ENCODE data around the gene TOMM5. TPM values are rescaled to one million over a fixed set of nuclear protein-coding genes. Genes with fewer than 3 reads are reported as not detected.

The TOMM5 gene
- total RNA-seq, 1 donor, result 181 TPM

GRCh38 chr9:37559125-37559524 is 33.3 kb downstream of the TOMM5 start:
- DNase-seq (ENCODE audit: low read depth), result no peak
- H3K4me3 ChIP-seq (ENCODE audit: low read depth, low read length), result no peak overlapping the region
- TF ChIP-seq CTCF (IDR thresholded peaks at IDR 0.05; ENCODE audit: insufficient read depth, low read length), result no peak

- no peak overlapping the region for H3K4me3 ChIP-seq (ENCODE audit: low read depth, low read length)
- no peak for TF ChIP-seq CTCF (IDR thresholded peaks at IDR 0.05; ENCODE audit: insufficient read depth, low read length)
- DNase-seq (ENCODE audit: low read depth), result no peak
These were observed 36.6 kb downstream of the TOMM5 start for GRCh38 chr9:37555786-37556185.

DNA sequence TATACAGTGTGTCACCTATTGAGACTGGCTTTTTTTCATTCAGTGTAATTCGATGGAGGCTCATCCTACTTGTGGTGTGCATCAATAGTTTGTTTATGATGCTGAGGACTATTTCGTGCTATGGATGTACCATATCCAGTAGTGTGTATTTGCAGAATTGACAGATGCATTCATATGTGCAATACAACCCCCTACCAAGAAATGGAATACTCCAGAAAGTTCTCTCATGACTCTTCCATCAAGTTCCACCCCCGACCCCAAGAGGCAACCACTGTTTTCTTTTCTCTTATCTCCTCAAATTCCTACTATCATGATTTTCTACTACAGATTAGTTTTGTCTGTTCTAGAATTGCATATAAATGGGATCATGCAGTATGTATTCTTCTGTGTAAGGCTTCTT is 38.1 kb downstream of the TOMM5 start:
- no peak for DNase-seq (ENCODE audit: low read depth)
- H3K4me3 ChIP-seq (ENCODE audit: low read depth, low read length), result no peak overlapping the region
- no peak for TF ChIP-seq CTCF (IDR thresholded peaks at IDR 0.05; ENCODE audit: insufficient read depth, low read length)

DNA sequence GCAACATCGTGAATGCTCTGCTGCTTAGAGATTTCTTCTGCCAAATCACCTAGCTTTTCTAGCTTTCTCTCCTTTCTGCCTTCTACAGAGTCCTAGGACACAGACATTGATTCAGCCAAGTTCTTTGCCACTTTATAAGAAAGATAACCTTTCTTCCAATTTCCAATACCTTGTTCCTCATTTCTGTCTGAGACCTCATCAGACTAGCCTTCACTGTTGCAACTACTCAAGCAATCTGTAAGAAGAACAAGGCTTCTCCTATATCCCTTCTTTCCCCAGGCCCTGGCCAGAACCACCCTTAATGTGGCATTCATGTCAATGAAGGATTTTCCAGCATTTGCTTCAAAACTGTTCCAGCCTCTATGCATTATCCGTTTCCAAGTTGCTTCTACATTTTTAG is 40.5 kb downstream of the TOMM5 start:
- H3K4me3 ChIP-seq (ENCODE audit: low read depth, low read length), result no peak overlapping the region
- DNase-seq (ENCODE audit: low read depth), result no peak
- no peak for TF ChIP-seq CTCF (IDR thresholded peaks at IDR 0.05; ENCODE audit: insufficient read depth, low read length)

GRCh38 chr9:37551468-37551867 is 40.9 kb downstream of the TOMM5 start:
- TF ChIP-seq CTCF (IDR thresholded peaks at IDR 0.05; ENCODE audit: insufficient read depth, low read length), result no peak
- no peak overlapping the region for H3K4me3 ChIP-seq (ENCODE audit: low read depth, low read length)
- no peak for DNase-seq (ENCODE audit: low read depth)

- peak; percentile 22 for DNase-seq (ENCODE audit: low read depth)
- H3K4me3 ChIP-seq (ENCODE audit: low read depth, low read length), result no peak overlapping the region
- TF ChIP-seq CTCF (IDR thresholded peaks at IDR 0.05; ENCODE audit: insufficient read depth, low read length), result no peak
These were observed 41.6 kb downstream of the TOMM5 start for GRCh38 chr9:37550781-37551180.

- no peak for TF ChIP-seq CTCF (IDR thresholded peaks at IDR 0.05; ENCODE audit: insufficient read depth, low read length)
- H3K4me3 ChIP-seq (ENCODE audit: low read depth, low read length), result no peak overlapping the region
- no peak for DNase-seq (ENCODE audit: low read depth)
These were observed 42.9 kb downstream of the TOMM5 start for GRCh38 chr9:37549527-37549926.
